Measurements from ENCODE around the gene BARX2. TPM values are rescaled to one million over a fixed set of nuclear protein-coding genes. Genes with fewer than 3 reads are reported as not detected.

Gene BARX2
- total and polyA plus RNA-seq, 11 donors: 0.03 to 0.72 (median 0.12) TPM; not detected in 8

DNA sequence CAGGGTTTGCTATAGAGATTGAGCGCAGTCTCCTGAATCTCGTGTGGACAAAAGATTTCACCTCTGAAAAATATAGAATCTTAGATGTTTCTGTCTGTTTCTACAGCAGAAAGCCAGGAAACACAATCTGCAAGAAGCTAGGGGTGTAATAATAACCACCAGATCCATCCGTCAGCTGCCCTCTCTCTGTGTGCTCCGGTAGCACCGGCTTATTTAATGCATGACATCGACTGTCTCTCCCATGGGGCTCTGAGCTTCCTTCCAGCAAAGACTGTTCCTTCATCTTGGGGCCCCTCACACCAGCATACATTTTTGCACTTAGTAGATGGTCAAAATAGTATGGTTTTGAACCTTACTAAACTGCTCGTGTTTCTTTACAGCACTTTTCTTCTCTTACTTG, 20.2 kb downstream of the BARX2 start:
- H3K27me3 ChIP-seq: peaks cover 0 to 16% (median 3%) of the 10 kb centered on the region in 9 donors
- intact Hi-C loops (cut with DNase I): no loop called here
- TF ChIP-seq POLR2A (IDR thresholded peaks at IDR 0.05): no peak
- TF ChIP-seq, protein P1, sequence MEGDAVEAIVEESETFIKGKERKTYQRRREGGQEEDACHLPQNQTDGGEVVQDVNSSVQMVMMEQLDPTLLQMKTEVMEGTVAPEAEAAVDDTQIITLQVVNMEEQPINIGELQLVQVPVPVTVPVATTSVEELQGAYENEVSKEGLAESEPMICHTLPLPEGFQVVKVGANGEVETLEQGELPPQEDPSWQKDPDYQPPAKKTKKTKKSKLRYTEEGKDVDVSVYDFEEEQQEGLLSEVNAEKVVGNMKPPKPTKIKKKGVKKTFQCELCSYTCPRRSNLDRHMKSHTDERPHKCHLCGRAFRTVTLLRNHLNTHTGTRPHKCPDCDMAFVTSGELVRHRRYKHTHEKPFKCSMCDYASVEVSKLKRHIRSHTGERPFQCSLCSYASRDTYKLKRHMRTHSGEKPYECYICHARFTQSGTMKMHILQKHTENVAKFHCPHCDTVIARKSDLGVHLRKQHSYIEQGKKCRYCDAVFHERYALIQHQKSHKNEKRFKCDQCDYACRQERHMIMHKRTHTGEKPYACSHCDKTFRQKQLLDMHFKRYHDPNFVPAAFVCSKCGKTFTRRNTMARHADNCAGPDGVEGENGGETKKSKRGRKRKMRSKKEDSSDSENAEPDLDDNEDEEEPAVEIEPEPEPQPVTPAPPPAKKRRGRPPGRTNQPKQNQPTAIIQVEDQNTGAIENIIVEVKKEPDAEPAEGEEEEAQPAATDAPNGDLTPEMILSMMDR (IDR thresholded peaks at IDR 0.05): no peak

DNA sequence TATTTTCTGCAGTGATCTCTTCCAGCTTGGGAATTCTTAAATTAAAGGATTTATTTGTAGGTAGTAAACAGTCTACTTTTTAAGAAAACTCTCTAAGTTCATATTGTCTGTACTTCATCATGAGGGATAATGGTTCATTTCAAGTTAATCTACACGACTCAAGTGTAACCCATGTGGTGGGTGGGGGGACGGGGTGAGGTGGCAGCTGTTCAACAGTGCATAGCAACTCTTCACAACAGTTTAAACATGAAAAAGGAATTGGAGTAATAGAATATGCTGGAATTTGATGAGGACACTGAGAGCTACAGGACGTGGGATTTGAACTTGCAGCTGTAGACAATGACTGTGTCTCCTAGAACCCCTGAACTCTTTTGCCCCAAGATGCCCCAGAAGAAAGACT, 20.8 kb downstream of the BARX2 start:
- intact Hi-C loops (cut with DNase I): no loop called here
- Histone ChIP-seq H3K4me3 (no peak overlapping the region), H3K27ac (no peak overlapping the region), H3K4me1 (no peaks in the 10 kb centered on the region), H3K36me3 (no peaks in the 10 kb centered on the region), H3K9me3 (peaks cover 0 to 7% (median 0%) of the 10 kb centered on the region in 12 donors), H3K27me3 (peaks cover 0 to 16% (median 3%) of the 10 kb centered on the region in 9 donors)
- TF ChIP-seq, protein P1 (IDR thresholded peaks at IDR 0.05): no peak
- TF ChIP-seq POLR2A (IDR thresholded peaks at IDR 0.05): no peak
- no peak for DNase-seq
- 47 to 70% (median 67%) methylated on average over 3 of the region's 3 CpGs for WGBS, 4 donors
- ATAC-seq: no peak

More for the DNA sequence above, 20.2 kb downstream of the BARX2 start:
- WGBS, 4 donors: 68 to 70% (median 68%) methylated on average over 7 of the region's 7 CpGs
- no peak overlapping the region for H3K4me3 ChIP-seq
- DNase-seq (no peak), ATAC-seq (no peak)
- peaks cover 0 to 7% (median 0%) of the 10 kb centered on the region in 12 donors for H3K9me3 ChIP-seq
- no peaks in the 10 kb centered on the region for H3K36me3 ChIP-seq
- H3K4me1 ChIP-seq: no peaks in the 10 kb centered on the region
- no peak overlapping the region for H3K27ac ChIP-seq

DNA sequence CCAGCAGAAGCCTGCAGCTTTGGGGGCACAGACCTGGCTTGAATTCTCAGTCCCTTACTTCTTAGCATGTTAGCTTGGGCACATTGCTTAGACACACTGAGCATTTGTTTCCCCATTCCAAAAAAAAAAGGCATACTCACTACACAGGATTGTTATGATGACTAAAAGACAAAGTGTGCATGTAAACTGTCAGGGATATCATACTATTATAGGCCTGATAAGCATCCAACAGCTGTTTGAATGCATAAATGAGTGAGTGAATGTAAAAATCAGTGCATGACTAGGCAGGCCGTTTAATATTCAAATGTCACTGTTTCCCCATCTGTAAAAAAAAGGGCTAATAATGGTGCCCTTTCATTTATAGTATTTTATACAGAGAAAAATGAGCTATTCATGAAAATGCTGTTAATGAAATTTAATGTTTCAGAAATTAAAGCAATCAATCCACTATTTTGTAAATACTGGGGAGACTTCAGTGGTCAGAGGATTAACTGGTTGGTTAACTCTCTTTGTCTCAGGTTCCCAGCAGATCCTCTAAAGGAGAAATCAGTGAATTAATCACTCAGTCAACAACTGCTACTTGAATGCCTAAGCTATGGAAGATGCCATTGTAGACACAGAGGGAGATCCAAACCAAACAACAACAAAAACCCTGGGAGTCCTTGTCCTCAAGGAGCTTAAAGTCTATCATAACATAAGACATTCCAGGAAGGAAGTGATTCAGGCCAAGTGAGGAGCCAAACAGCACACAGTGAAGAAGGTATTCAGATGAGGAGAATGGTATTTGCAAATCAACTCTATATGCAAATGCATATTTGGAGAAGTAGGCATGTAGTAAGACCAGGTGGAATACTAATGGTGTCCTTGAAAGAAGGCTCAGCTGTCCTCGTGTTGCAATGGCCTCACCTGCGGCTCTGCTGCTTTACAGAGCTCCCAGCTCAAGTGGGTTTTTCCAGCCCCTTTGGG, 26.8 kb downstream of the BARX2 start:
- H3K9me3 ChIP-seq: peaks cover 0 to 7% (median 0%) of the 10 kb centered on the region in 12 donors
- no peak for TF ChIP-seq POLR2A (IDR thresholded peaks at IDR 0.05)
- TF ChIP-seq, protein P1 (IDR thresholded peaks at IDR 0.05): no peak
- no peak overlapping the region for H3K27ac ChIP-seq
- WGBS, 4 donors: 85 to 87% (median 86%) methylated on average over 3 of the region's 3 CpGs
- no peak for ATAC-seq
- H3K36me3 ChIP-seq: no peaks in the 10 kb centered on the region
- no peak overlapping the region for H3K4me3 ChIP-seq
- intact Hi-C loops (cut with DNase I): no loop called here
- no peaks in the 10 kb centered on the region for H3K4me1 ChIP-seq
- no peak for DNase-seq
- H3K27me3 ChIP-seq: peaks cover 0 to 9% (median 0%) of the 10 kb centered on the region in 9 donors

GRCh38 chr11:129404731-129405130, 29.1 kb downstream of the BARX2 start:
- 76 to 82% (median 77%) methylated on average over 4 of the region's 4 CpGs for WGBS, 4 donors
- ATAC-seq: no peak
- peaks cover 0 to 12% (median 0%) of the 10 kb centered on the region in 9 donors for H3K27me3 ChIP-seq
- TF ChIP-seq, protein P1 (IDR thresholded peaks at IDR 0.05): no peak
- no peak for TF ChIP-seq POLR2A (IDR thresholded peaks at IDR 0.05)
- DNase-seq: no peak
- no peaks in the 10 kb centered on the region for H3K9me3 ChIP-seq
- H3K27ac ChIP-seq: no peak overlapping the region
- H3K36me3 ChIP-seq: no peaks in the 10 kb centered on the region
- no peak overlapping the region for H3K4me3 ChIP-seq
- intact Hi-C loops (cut with DNase I): no loop called here
- H3K4me1 ChIP-seq: no peaks in the 10 kb centered on the region

Data from heart left ventricle (tissue), 16 donors.